Omental fat pad (tissue), 4 donors: ENCODE data around the gene RAMACL. TPM values are rescaled to one million over a fixed set of nuclear protein-coding genes. Genes with fewer than 3 reads are reported as not detected.

Experiments used
- ATAC-seq: fragments of 150-250 bp; one replicate; pipeline ENCODE4 v1.9.1; 2016; ENCODE audit warnings: mild to moderate bottlenecking, moderate library complexity; ENCODE audit not compliant: low FRiP score
- DNase-seq: peaks from one replicate; pipeline ENCODE4 v3.0.0-alpha.2; 2019; ENCODE audit warnings: low spot score
- CTCF ChIP-seq, 3 donors: fragments of 450-650 bp; IDR thresholded peaks; one replicate each; pipeline ENCODE4 v1.5.1; 2016 to 2017; ENCODE audit warnings: antibody characterized with exemption in 3 of 3, mild to moderate bottlenecking in 3 of 3, moderate library complexity in 2 of 3
- total RNA-seq, 4 donors: library from RNA; depleted of rRNA; stranded (reverse); fragments of >200 nt; gene quantifications; one replicate each; pipeline ENCODE4 v1.1.0, GENCODE V29; 2016

The RAMACL gene
- total RNA-seq, 4 donors from 2014 or later = 1.9 to 10.9 (median 4.6) TPM

GRCh38 chr6:166573511-166574216 lies 12.8 kb downstream of the RAMACL start:
- no peak for TF ChIP-seq CTCF (IDR thresholded peaks at IDR 0.05)
- DNase-seq = no peak
- ATAC-seq = no peak

- no peak for TF ChIP-seq CTCF (IDR thresholded peaks at IDR 0.05)
- DNase-seq = no peak
- no peak for ATAC-seq
Measured at GRCh38 chr6:166572370-166573261, 13.9 kb downstream of the RAMACL start.

GRCh38 chr6:166570929-166571713 lies 15.4 kb downstream of the RAMACL start:
- no peak for ATAC-seq
- DNase-seq = no peak
- no peak for TF ChIP-seq CTCF (IDR thresholded peaks at IDR 0.05)

GRCh38 chr6:166569206-166569605 lies 17.3 kb downstream of the RAMACL start:
- ATAC-seq (no peak), DNase-seq (no peak)
- TF ChIP-seq CTCF (IDR thresholded peaks at IDR 0.05) = no peak

GRCh38 chr6:166567813-166568212 lies 18.7 kb downstream of the RAMACL start:
- ATAC-seq (no peak), DNase-seq (no peak)
- no peak for TF ChIP-seq CTCF (IDR thresholded peaks at IDR 0.05)

- DNase-seq = no peak
- ATAC-seq = peak; percentile 88
Measured at GRCh38 chr6:166567107-166567506, 19.4 kb downstream of the RAMACL start.

More at GRCh38 chr6:166567107-166567506, 19.4 kb downstream of the RAMACL start:
- no peak for TF ChIP-seq CTCF (IDR thresholded peaks at IDR 0.05)
